Heart left ventricle (tissue), 13 donors: Measurements from ENCODE around the gene KIF18A.

Source experiments
- POLR2A ChIP-seq, 2 donors: fragments of 450-650 bp; IDR thresholded peaks; one replicate each; pipeline ENCODE4 v1.6.1; 2017; ENCODE audit warnings: antibody characterized with exemption in 2 of 2, mild to moderate bottlenecking in 2 of 2, moderate library complexity in 2 of 2
- TF ChIP-seq, protein P1 (sequence below), 12 donors: fragments of 200-600 bp; sonication (generic) in 4 of 12; IDR thresholded peaks; one replicate each; pipeline versions ENCODE4 v1.5.0 to v1.8.0; 2018 to 2022; ENCODE audit warnings: antibody characterized with exemption in 12 of 12, mild to moderate bottlenecking in 5 of 12
- donor health status: ischemic (EF 13 %, LVEDD 7.1; RV severe dilation, severe dysfunction).
- donor health status: DM: no; HTN: yes; CAD: no.
- donor health status: DM: no; HTN: no; CAD: no.
- donor health status: ischemic (EF 25% LVEDD 6.9; RV normal size, moderate dysfunction).
- donor health status: ischemic (EF 25% LVEDD 5.7; RV mildly dilated, moderate dysfunction).
- donor health status: ischemic (EF 35%, LVEDD 5.7; RV mildly dilated, moderate dysfunction).
- donor health status: nonischemic (EF 11% LVEDD 7.7; RV severe dilation, severe dysfunction).
- donor health status: DM: yes; HTN: yes; CAD: no.
- donor health status: PGD.
- donor health status: ischemic (EF 29% LVEDD 5.4; RV normal size, mild dysfunction).
- donor health status: nonischemic (EF 23%, LVEDD 6.1; RV moderate dilation, normal function).

- TF ChIP-seq POLR2A (IDR thresholded peaks at IDR 0.05), result no peak
- TF ChIP-seq, protein P1, sequence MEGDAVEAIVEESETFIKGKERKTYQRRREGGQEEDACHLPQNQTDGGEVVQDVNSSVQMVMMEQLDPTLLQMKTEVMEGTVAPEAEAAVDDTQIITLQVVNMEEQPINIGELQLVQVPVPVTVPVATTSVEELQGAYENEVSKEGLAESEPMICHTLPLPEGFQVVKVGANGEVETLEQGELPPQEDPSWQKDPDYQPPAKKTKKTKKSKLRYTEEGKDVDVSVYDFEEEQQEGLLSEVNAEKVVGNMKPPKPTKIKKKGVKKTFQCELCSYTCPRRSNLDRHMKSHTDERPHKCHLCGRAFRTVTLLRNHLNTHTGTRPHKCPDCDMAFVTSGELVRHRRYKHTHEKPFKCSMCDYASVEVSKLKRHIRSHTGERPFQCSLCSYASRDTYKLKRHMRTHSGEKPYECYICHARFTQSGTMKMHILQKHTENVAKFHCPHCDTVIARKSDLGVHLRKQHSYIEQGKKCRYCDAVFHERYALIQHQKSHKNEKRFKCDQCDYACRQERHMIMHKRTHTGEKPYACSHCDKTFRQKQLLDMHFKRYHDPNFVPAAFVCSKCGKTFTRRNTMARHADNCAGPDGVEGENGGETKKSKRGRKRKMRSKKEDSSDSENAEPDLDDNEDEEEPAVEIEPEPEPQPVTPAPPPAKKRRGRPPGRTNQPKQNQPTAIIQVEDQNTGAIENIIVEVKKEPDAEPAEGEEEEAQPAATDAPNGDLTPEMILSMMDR (IDR thresholded peaks at IDR 0.05), result no peak
Measured at GRCh38 chr11:28086569-28086968, 21.4 kb downstream of the KIF18A start.
